ENCODE data around the gene ETS2. TPM values are rescaled to one million over a fixed set of nuclear protein-coding genes. Genes with fewer than 3 reads are reported as not detected.

The ETS2 gene
- total and polyA plus RNA-seq, 2 donors (not counting 1 experiment from before 2014, with no cell fraction given), result 1.9 to 5.6 TPM

DNA sequence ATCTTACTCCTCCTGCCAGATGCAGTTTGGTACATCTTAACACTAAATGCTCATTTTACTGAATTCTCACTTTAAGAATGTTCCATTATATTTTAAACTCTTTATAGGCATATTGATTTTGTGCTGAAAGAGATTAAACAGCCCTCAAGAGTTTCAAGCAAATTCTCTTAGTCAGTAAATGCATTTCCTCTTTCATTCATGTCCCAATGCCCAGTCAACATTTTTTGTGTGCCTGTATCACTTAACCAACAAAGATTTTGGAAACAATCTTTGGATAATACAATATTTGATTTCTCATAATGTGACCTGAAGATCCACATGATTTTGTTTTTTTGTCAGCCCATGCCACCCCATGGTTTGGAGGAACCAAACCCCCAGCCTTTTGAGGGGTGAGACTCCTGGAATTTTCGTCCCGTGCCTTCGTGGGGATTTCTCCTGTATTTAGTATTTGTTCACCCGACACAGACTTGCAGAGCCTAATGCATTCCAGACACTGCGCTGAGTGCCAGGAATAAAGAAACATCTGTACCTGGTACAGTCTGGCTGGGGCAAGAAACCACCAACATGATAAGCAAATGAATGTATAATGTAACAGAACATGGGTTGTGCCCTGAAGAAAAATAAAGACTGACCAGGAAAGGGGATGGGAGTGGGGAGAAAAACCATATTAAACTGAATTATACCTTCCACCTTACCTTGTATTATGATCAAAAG is 47.1 kb upstream of the ETS2 start:
- WGBS (ENCODE audit: insufficient coverage), result 100% methylated on average over 4 of the region's 5 CpGs
- H3K4me3 Mint-ChIP-seq, result no peak overlapping the region
- CTCF ChIA-PET, result no interaction called here
- POLR2A ChIA-PET, result no interaction called here
- H3K9ac ChIP-seq (ENCODE audit: low read length), result no peak overlapping the region
- H3K79me2 ChIP-seq (ENCODE audit: control insufficient read depth, insufficient read depth, low read length), result no peaks in the 10 kb centered on the region
- no peaks in the 10 kb centered on the region for H3K9me3 ChIP-seq (ENCODE audit: control extremely low read depth in 1 of 3, control insufficient read depth in 2 of 3, insufficient read depth in 1 of 3, low read length in 2 of 3)
- no peaks in the 10 kb centered on the region for H3K36me3 ChIP-seq (replicated peaks in 1 of 2; ENCODE audit: control extremely low read depth in 1 of 2, control insufficient read depth in 1 of 2, extremely low read depth in 1 of 2, insufficient read depth in 2 of 2, low read length in 1 of 2)
- H3K4me1 ChIP-seq (ENCODE audit: control insufficient read depth in 2 of 2, insufficient read depth in 2 of 2, low read length in 2 of 2), result no peaks in the 10 kb centered on the region
- H3K4me2 ChIP-seq (replicated peaks; ENCODE audit: low read depth, low read length, poor library complexity, severe bottlenecking), result no peak overlapping the region
- no peak overlapping the region for H3K4me3 ChIP-seq (ENCODE audit: control extremely low read depth in 1 of 5, extremely low read depth in 1 of 5, insufficient read depth in 1 of 5, low read depth in 2 of 5, low read length in 4 of 5)
- ATAC-seq (ENCODE audit: low read depth), result no peak
- H3K27ac Mint-ChIP-seq, result no peak overlapping the region
- no peak overlapping the region for H2AFZ ChIP-seq (ENCODE audit: insufficient read depth, low read depth, low read length, poor library complexity, severe bottlenecking)
- TF ChIP-seq EZH2 (IDR thresholded peaks at IDR 0.05; ENCODE audit: borderline replicate concordance, insufficient read depth, low read depth, low read length, poor library complexity, severe bottlenecking), result no peak
- TF ChIP-seq, protein P1, sequence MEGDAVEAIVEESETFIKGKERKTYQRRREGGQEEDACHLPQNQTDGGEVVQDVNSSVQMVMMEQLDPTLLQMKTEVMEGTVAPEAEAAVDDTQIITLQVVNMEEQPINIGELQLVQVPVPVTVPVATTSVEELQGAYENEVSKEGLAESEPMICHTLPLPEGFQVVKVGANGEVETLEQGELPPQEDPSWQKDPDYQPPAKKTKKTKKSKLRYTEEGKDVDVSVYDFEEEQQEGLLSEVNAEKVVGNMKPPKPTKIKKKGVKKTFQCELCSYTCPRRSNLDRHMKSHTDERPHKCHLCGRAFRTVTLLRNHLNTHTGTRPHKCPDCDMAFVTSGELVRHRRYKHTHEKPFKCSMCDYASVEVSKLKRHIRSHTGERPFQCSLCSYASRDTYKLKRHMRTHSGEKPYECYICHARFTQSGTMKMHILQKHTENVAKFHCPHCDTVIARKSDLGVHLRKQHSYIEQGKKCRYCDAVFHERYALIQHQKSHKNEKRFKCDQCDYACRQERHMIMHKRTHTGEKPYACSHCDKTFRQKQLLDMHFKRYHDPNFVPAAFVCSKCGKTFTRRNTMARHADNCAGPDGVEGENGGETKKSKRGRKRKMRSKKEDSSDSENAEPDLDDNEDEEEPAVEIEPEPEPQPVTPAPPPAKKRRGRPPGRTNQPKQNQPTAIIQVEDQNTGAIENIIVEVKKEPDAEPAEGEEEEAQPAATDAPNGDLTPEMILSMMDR (IDR thresholded peaks at IDR 0.05), result no peak
- intact Hi-C loops (cut with micrococcal nuclease), result no loop called here
- no peak for DNase-seq
- peaks cover 0 to 7% (median 2%) of the 10 kb centered on the region in 4 experiments for H3K27me3 ChIP-seq (replicated peaks in 1 of 4; ENCODE audit: control extremely low read depth in 1 of 4, control insufficient read depth in 3 of 4, insufficient read depth in 4 of 4, low read length in 3 of 4)
- no peaks in the 10 kb centered on the region for H3K9me3 Mint-ChIP-seq (ENCODE audit: insufficient read depth)
- peaks cover 17% of the 10 kb centered on the region for H3K27me3 Mint-ChIP-seq
- no peak overlapping the region for H3K27ac ChIP-seq (ENCODE audit: low read length in 2 of 2)
- H3K4me1 Mint-ChIP-seq, result peaks cover 6% of the 10 kb centered on the region
- H4K20me1 ChIP-seq (ENCODE audit: control insufficient read depth, insufficient read depth, low read length, poor library complexity, severe bottlenecking), result no peaks in the 10 kb centered on the region

DNA sequence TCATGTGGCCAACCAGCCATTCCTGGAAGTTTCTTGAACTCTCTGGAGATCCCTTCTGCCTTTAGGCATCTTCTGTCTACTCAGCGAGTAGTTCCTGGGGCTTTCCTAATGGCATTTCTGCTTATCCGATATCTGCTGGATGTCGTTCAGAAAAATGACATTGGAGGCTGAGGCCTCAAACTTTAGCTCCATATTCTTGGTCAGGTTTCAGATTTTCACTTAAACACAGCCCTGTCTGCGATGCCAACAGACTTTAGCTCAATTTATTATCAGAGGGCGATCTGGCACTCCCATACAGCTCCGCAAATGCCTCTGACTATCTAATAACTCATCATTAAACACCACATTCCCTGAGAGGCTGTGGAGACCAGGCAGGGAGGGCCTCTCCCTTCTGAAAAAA is 46.3 kb upstream of the ETS2 start:
- ATAC-seq (ENCODE audit: low read depth) (no peak), DNase-seq (no peak)
- intact Hi-C loops (cut with micrococcal nuclease), result no loop called here
- no peaks in the 10 kb centered on the region for H3K9me3 Mint-ChIP-seq (ENCODE audit: insufficient read depth)
- no peak overlapping the region for H3K4me3 Mint-ChIP-seq
- Histone ChIP-seq H4K20me1 (ENCODE audit: control insufficient read depth, insufficient read depth, low read length, poor library complexity, severe bottlenecking) (no peaks in the 10 kb centered on the region), H3K27ac (ENCODE audit: low read length in 2 of 2) (no peak overlapping the region), H3K9me3 (ENCODE audit: control extremely low read depth in 1 of 3, control insufficient read depth in 2 of 3, insufficient read depth in 1 of 3, low read length in 2 of 3) (no peaks in the 10 kb centered on the region), H3K36me3 (replicated peaks in 1 of 2; ENCODE audit: control extremely low read depth in 1 of 2, control insufficient read depth in 1 of 2, extremely low read depth in 1 of 2, insufficient read depth in 2 of 2, low read length in 1 of 2) (no peaks in the 10 kb centered on the region), H3K9ac (ENCODE audit: low read length) (no peak overlapping the region), H3K4me2 (replicated peaks; ENCODE audit: low read depth, low read length, poor library complexity, severe bottlenecking) (no peak overlapping the region), H3K4me1 (ENCODE audit: control insufficient read depth in 2 of 2, insufficient read depth in 2 of 2, low read length in 2 of 2) (no peaks in the 10 kb centered on the region), H3K79me2 (ENCODE audit: control insufficient read depth, insufficient read depth, low read length) (no peaks in the 10 kb centered on the region), H3K27me3 (replicated peaks in 1 of 4; ENCODE audit: control extremely low read depth in 1 of 4, control insufficient read depth in 3 of 4, insufficient read depth in 4 of 4, low read length in 3 of 4) (peaks cover 0 to 3% (median 1%) of the 10 kb centered on the region in 4 experiments), H2AFZ (ENCODE audit: insufficient read depth, low read depth, low read length, poor library complexity, severe bottlenecking) (no peak overlapping the region), H3K4me3 (ENCODE audit: control extremely low read depth in 1 of 5, extremely low read depth in 1 of 5, insufficient read depth in 1 of 5, low read depth in 2 of 5, low read length in 4 of 5) (no peak overlapping the region)
- TF ChIP-seq, protein P1 (IDR thresholded peaks at IDR 0.05), result no peak
- TF ChIP-seq EZH2 (IDR thresholded peaks at IDR 0.05; ENCODE audit: borderline replicate concordance, insufficient read depth, low read depth, low read length, poor library complexity, severe bottlenecking), result no peak
- ChIA-PET POLR2A (no interaction called here), CTCF (interaction anchor here (1.2 kb wide), 1 partner anchor 25 kb away, joined by 3 read pairs; no protein-coding TSS in a partner anchor)
- H3K27ac Mint-ChIP-seq, result no peak overlapping the region
- H3K4me1 Mint-ChIP-seq, result peaks cover 6% of the 10 kb centered on the region
- peaks cover 12% of the 10 kb centered on the region for H3K27me3 Mint-ChIP-seq
- 95% methylated on average over 6 of the region's 6 CpGs for WGBS (ENCODE audit: insufficient coverage)
